B cell (primary cell): ENCODE measurements around the gene CDC45.

Experiments used
- CTCF ChIP-seq: fragments of 200-600 bp; IDR thresholded peaks from one replicate; pipeline ENCODE4 v1.8.0; 2022; ENCODE audit warnings: antibody characterized with exemption, mild to moderate bottlenecking
- EZH2 ChIP-seq: IDR thresholded peaks from 2 replicates; pipeline ENCODE4 v1.6.1; 2012; ENCODE audit warnings: borderline replicate concordance, low read depth, mild to moderate bottlenecking, moderate library complexity, low read length; ENCODE audit not compliant: insufficient read depth, poor library complexity, severe bottlenecking

- TF ChIP-seq CTCF = no peak
- TF ChIP-seq EZH2 = no peak
These were observed 19.6 kb downstream of the CDC45 start for GRCh38 chr22:19499236-19499879.
